Stimulated activated CD8-positive, alpha-beta memory T cell treated with anti-CD3 and anti-CD28 coated beads, Interleukin-2, amount 100 ng/mL, for 1 hour (primary cell): Measurements from ENCODE around the gene PTPMT1.
A peak's percentile ranks its signal among the peaks of the same experiment; 100 is the strongest.

Experiments used
- DNase-seq, 2 donors: peaks; one replicate each; pipeline ENCODE4 v3.0.0-alpha.2; 2020; ENCODE audit warnings: low read depth in 2 of 2

The PTPMT1 gene

DNA sequence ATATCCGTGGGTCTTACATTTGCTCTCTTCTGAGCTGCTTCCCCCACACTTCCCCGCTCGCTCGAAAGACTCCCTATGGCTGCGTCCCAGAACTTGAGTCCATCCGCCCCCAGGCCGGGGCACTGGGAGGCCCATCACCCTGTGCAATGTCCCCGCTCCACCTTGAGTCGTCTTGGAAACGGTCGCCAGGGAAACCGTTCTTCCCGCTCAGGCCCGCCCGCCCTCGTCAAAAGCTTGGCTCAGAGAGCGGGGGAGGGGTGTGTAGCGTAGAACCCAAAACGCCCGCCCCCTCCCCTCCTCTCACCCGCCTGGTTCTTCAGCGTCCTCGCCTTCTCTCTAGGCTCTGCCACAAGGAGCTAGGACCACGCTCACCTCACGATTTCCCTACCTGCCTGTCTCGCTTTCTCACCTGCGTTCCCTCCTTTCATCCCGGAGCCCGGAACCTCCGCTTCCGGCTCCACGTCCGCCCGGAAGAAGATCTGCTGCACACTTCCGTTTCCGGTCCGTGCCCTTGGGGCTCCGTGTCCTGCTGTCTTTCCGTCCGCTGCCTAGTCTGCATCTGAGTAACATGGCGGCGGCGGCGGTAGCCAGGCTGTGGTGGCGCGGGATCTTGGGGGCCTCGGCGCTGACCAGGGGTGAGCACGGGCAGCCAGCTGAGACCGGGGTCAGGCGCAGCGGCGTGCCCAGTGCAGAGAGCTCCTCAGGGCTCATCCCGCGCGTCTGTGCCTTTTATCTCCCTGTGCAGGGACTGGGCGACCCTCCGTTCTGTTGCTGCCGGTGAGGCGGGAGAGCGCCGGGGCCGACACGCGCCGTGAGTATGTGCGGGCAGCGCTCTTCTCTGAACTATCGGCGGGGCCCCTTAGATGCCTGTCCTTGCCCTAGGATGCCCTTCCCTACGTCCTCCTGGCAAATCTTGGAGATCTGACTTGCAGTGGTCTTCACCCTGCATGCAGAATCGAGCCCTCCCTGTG lies 13.4 kb downstream of the PTPMT1 start, which contains the start of the genes KBTBD4 and NDUFS3:
Gene KBTBD4 (minus strand): TSS at position 447 of the 971 bp plus-strand sequence. CDS start 19 bp downstream, at position 428.
Gene NDUFS3 (plus strand): TSS at position 551 of the 971 bp plus-strand sequence. CDS start 18 bp downstream, at position 569.
- DNase-seq, result peak; percentile 74 to 75

DNA sequence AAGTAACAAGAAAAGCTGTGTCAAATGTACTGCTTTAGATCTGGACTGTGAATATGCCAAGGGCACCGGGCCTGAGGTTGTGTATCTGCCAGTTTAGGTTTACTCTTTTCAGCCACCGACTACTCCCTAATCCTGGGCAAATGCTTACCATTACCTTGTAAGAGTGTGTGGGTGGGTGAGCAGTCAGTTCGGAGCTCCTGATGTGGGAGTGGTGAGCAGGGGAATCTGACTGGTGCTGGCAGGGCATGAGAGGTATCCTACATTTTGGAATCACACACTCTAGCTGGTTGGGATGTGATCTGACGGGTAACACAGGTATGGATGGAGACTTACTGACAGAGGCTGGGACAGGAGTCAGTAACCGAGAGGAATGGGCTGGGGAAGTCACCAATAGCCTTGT lies 18.4 kb downstream of the PTPMT1 start:
- no peak for DNase-seq

DNA sequence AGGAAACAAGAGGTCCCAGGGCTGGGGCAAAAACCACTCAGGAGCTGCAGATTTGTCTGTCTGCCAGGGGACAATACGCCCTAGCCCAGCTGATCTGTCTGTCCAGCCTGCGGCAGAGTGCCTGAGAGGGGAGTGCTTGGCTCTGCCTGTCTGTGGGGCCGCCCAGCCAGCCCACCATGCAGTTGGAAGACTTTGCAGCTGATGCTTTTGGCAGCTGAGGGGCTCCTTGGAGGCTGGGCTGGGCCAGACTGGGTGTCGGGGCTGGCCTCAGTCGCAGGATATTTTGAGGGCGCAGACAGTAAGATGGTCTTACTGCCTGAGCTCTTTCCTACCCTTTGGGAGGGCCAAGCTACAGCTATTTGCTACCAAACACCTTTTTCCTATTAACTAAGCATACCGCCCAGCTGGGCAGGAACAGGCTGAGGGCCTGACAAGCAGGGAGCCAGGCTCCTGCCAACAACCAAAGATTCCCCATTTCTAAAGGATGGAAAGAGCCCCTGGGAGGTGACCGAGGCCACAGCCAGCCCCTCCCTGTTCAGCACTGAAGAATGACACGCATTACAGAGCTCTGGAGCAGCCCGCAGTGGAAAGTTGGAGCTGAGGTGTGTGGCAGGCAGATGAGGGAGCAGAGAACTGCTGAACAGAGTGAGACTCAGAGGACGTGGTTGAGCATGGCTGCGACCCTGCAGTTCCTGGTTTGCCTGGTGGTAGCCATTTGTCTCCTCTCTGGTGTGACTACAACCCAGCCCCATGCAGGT lies 20.9 kb downstream of the PTPMT1 start, which contains the start of gene FAM180B:
Gene FAM180B (plus strand): TSS at position 581 of the 758 bp plus-strand sequence. CDS start 91 bp downstream, at position 672.
- no peak for DNase-seq

DNA sequence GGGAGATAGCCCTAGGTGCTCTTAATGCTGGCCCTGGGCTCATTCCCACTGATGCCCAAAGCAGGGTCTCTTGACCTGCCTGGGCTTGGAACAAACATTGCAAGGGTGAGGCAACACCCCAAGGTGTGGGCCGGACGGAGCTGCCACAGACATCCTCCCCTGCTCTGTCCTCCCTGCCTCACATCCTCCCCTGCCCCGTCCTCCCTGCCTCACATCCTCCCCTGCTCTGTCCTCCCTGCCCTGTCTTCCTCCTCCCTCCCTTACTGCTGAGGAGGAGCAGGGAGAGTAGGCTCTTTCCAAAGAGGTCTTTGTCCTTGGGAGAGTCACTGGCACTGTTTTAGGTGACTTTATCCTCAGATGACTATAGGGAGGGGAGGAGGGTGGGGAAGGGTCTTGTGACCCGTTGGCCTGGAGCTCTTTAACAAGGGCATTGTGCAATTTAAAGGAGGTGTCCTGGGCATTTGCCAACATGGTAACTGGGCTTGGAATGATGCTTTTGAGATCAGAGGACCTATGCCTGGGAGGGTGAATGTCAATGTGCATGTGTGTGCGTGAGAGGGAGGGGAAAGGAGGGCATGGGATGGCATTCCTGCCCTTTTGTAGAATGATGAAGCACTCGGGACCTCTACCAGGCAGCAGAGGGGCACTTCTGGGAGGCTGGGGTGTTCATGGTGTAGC lies 21.8 kb downstream of the PTPMT1 start:
- no peak for DNase-seq

DNA sequence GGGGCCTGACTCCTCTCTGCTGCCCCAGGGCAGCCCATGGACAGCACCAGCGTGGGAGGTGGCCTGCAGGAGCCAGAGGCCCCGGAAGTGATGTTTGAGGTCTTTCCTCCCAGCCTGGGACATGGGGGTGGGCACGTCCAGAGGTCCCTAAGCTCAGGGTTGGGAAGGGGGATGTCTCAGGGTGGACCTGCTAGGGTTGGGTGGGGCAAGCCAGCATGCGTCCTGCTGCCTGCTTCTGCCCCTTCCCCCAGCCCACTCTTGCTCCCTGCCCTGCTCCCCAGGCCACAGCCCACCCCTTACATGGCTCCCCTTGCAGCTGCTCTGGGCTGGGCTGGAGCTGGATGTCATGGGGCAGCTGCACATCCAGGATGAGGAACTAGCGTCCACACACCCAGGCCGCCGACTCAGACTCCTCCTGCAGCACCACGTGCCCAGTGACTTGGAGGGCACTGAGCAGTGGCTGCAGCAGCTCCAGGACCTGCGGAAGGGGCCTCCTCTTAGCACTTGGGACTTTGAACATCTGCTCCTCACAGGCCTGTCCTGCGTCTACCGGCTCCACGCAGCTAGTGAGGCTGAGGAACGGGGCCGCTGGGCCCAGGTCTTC lies 22.4 kb downstream of the PTPMT1 start:
- no peak for DNase-seq

DNA sequence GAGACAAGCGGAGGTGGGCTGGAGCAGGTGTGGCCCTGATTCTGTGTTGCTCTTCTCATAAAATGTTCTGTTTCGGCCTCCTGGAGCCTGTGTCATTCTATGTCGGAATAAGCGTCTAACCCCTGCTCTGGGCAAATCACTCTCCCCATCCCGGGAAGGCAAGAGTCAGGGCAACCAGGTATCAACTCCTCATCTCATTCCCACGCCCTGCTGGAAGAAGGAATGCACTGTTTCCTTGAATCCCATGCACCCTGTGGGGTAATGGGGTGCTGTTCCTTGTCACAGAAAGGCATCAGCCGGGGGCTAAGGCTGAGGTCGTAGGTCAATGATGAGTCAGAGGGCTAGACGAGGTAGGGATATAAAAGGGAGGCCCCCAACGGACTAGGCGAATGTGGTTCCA lies 23.7 kb downstream of the PTPMT1 start:
- DNase-seq, result no peak

DNA sequence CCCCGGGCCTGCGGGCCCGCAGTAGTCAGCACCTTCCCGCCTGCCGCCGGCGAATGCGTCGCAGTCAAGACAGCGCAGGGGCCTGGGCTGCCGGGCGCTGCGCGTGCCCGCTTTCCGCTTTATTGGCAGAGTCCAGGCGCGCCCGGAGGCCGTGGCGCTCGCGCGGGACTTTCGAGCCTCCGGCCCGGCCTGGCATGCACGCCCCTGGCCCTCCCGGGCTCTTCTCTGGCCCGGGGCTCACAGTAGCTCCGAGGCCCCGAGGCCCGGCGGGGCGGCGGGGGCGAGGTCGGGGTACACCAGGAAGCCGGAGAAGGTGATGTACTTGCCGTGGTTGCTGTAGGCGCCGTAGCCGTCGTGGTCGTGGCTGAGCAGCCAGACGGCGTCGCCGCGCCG lies 24.2 kb downstream of the PTPMT1 start:
- no peak for DNase-seq

DNA sequence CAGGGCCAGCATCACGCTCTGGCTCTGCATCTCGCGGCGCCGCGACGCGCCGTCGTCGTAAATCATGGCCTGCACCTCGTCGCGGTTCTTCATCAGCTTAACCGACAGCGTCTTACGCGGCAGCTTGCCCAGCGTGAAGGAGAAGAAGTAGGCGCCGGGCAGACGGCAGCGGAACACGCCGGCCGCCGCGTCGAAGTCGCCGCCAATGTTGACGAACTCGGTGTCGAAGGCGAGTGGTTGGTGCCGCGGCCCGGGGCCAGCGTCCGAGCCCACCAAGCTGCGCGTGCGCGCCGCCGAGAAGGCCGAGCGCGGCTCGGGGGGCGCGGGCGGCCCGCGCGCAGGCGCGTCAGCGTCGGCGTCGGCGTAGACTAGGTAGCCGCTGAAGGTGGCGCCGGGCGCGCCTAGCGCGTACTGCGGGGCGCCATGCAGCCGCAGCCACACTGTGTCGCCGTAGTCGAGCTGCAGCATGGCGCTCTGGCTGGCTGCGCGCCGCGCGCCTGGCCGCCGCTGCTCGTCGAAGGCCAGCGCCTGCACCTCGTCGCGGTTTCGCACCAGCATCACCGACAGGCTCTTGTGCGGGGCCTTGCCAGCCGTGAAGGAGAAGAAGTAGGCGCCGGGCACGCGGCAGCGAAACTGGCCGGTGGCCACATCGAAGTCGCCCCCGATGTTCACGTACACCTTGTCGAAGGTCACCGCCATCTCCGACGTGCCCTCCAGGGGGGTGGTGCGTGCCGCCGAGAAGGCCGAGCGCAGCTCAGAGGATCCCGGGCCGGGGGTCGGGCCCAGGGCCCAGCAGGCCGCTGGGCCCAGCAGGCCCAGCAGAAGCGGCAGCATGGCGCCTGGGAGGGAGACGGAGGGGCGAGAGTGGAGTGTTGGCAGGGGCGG lies 24.8 kb downstream of the PTPMT1 start:
- no peak for DNase-seq

DNA sequence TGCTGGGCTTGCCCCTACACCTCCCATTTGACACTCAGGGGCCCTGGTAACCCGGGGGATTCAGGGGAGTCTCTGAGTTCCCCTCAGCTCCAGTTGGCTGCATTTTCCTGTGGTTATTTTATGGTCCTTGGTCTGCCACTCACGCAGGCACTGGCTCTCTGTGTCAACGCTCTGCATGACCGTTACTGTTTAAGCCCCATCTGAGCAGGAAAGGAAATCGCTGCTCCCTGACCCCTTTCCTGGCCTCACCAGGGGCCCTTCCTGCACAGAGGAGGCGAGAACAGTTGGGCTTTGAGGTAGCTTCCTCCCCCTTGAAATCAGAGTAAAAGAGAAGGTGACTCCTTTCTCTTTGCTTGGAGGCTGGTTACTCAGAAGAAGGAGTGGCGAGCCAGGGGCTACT lies 26.4 kb downstream of the PTPMT1 start:
- DNase-seq, result no peak

DNA sequence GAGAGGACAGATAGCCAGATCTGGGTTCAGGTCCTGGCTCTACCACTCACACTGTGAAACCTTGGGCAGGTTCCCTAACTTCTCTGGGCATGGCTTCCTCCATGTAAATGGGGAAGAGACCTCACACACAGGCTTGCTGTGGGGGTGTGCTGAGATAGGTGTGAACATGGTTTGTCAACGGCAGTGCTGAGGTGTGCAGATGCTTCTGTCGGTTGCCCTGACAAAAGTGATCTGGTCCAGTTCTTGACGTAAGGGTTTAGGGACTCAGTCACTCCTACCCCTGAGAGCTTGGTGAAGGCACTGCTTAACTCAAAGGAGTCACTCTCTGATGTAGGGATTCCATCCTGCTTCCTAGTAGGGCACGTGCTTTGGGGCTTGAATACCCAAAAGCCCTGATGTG lies 26.9 kb downstream of the PTPMT1 start:
- no peak for DNase-seq

DNA sequence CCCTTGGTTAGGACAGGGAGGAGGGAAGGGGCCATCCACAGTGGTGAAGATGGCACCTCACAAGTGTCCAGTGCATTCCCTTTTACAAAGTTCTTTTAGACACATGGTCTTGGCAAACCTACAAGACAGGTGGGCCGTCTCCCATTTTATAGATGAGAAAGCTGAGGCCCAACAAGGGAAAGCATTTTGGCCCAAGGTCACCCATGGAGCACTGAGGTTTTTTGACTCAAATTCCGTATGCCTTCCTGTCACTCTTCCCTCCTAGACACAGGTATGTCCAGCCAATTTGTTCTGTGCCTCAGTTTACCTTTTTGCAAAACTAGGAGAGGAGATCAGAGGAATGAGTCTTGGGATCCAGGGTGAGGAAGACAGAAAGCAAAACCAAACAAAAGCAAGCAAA lies 27.6 kb downstream of the PTPMT1 start:
- no peak for DNase-seq

DNA sequence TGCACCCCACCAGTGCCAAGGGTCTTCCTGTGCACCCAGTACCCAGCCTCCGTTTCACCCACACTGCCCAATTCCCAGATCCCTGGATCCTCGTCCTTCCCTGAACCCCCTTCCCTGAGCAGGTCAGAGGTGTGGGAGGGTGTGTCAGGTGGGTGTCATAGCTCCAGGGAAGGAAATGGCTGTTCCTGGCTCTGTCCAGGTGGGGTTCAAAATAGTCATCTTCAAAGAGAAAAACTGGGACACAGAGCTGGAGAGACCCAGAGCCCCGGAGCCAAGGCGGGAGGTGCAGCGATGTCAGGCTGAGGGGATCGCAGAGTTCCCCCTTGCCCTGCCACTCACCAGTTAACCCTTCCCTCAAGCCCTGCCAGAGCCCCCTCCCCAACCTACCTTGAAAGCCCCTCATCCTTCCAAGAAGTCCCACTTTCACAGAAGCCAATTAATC lies 28.1 kb downstream of the PTPMT1 start:
- DNase-seq, result no peak

DNA sequence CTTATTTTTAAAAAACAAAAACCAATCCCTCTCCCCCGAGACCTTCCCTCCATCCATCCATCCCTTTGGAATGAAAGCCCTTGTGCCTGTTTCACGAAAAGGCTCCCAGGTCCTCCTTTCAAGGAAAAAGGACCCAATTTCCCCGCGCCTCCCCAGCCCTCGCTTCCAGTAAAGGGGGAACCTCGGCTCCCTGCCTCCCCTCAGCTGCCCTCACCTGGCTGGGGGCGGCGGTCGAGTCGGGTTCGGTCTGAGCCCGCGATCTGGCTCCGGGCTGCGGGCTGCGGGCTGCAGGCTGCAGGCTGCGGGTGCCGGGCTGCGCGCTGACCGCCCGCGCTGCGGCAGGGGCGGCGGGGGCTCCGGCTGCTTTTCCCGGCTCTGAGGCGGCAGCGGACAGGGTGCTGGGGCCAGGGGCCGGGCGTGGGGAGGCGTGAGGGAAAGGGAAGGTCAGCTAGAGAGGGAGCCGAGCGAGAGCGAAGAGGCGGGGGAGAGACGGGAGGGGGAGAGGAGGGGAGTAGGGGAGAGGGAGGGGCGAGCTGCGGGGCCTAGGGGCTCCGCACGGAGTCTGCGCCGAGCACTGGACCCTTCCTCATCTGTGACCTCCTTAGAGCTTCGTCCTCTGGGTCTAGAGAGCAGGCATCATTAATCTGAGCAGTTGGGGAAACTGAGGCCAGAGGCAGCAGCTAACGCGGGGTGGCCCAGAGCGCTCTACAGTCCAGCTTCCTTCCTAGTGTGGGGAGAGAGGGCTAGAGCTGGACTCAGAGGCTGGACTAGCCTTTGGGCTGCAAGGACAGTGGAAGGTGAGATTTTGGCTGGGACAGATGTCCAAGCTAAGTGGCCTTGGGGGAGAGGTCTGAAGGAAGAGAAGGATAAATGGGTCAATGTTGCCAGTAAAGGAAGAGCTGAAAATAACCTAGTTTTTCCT lies 28.8 kb downstream of the PTPMT1 start, which contains the start of gene C1QTNF4:
Gene C1QTNF4 (minus strand): TSS at position 478 of the 922 bp plus-strand sequence. CDS start 3,601 bp downstream, outside the sequence.
- no peak for DNase-seq

DNA sequence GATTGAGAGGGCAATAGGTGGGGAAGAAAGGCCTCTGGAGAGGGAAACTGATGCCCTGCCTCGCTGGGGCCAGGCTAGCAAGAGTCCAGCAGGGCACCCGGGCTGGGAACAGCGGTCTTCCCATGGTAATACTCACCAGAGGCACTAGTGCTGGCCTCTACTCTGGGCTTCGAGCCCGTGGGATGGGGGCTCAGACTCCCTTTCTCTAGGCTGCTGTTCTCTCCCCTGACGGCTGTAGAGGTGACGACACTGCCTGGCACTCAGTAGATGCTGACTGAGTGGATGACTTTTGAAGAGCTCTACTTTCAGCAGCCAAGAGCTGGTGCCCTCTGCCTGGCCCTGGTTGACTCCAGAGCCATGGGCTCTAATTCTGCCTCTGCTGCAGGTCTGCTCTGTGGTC lies 29.6 kb downstream of the PTPMT1 start:
- no peak for DNase-seq

DNA sequence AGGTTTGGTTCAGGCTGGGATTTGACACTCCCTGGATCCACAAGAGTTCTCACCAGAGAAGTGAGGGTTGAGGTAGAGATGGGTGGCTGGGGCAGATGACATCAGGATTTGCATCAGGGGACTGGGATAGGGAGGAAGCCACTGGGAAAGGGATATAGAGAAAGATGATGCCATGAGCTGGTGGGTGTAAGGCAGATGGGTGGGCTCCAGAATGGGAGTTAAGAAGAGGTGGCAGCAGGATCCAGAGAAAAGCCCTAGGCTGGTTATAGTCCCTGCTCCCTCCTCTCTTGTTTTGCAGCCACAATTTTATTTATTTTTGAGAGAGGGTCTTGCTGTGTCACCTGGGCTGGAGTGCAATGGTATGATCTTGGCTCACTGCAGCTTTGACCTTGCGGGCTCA lies 30.6 kb downstream of the PTPMT1 start:
- no peak for DNase-seq

DNA sequence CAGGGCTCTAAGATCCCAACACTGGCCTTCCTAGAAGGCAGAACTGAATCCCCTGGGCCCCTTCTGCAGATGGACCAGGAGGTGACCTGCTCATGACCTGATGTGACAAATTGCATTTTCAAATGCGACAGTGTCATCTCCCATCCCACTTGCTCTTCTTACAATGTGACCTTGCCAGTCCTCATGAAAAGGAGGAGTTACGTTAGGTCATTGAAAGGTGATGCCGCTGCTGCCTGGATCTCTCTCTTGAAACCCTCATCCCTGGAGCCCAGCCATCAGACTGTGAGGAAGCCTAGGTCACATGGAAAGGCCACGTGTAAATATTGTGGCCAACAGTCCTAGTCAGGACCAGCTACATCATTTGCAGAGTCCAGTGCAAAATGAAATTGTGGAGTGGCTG lies 34.5 kb downstream of the PTPMT1 start:
- no peak for DNase-seq

DNA sequence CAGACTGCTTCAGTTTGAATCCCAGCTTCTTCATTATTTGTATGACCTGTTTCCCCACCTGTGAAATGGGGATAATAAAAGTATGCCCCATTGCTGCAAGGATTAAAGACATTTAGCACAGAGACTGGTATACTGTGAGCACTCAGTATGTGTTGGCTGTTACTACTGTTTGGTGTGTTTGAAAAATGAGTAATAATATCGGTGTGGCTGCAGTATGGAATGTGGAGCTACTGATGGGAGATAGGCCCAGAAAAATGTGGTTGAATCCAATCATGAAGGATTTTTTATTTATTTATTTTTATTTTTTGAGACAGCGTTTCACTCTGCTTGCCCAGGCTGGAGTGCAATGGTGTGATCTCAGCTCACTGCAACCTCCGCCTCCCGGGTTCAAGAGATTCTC lies 37.9 kb downstream of the PTPMT1 start:
- no peak for DNase-seq

DNA sequence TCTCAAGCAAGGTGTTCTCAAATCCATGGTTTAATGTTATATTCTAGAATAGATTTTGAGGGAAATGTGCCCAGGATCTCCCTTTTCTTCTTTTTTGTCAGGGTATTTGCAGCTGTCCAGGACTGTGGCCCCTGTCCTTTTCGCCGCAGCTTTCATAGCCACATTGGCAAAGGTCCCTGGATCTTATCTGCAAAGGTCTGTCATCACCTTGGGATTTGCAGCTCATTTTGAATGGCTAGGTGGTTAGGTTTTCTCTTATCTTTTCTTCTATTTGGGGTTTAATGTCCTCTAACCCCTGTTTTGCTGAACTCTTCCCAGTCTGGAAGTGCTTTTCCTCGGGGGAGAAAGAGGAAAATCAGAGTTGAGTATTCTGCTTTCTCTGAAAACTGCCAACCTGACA lies 40.5 kb downstream of the PTPMT1 start:
- DNase-seq, result no peak

DNA sequence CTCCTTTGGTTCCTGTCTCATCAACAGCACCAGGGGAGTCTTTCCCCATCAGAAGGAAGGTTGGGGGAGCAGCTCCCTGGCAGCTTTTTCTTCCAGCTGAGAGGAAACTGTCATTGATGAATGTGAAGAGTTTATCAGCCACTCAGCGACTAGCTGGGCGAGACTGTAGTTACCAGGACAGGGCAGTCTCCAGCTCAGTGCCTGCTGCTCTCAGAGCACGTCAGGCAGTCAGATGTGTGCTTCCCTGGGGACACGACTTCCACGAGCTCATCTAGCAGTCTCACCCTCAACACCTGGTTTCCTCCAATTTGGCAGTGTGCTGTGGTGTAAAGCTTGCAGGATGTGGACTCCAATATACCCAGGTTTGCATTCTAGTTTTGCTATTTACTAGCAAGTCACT lies 41.3 kb downstream of the PTPMT1 start:
- DNase-seq, result no peak
